ENCODE results near the gene WDR37. TPM values are rescaled to one million over a fixed set of nuclear protein-coding genes. Genes with fewer than 3 reads are reported as not detected.
A peak's percentile ranks its signal among the peaks of the same experiment; 100 is the strongest.

Gene WDR37, protein sequence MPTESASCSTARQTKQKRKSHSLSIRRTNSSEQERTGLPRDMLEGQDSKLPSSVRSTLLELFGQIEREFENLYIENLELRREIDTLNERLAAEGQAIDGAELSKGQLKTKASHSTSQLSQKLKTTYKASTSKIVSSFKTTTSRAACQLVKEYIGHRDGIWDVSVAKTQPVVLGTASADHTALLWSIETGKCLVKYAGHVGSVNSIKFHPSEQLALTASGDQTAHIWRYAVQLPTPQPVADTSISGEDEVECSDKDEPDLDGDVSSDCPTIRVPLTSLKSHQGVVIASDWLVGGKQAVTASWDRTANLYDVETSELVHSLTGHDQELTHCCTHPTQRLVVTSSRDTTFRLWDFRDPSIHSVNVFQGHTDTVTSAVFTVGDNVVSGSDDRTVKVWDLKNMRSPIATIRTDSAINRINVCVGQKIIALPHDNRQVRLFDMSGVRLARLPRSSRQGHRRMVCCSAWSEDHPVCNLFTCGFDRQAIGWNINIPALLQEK
- total RNA-seq (10 to 100 TPM; 25.0 to 36.5 (median 32.6) TPM), polyA plus RNA-seq (10 to 100 TPM in 1 of 2 donors, 1 to 10 TPM in 1; 6.8 to 15.0 TPM)
- long read RNA-seq, donor 1, full-length matches to known transcripts: 8 of 55 reads
- long read RNA-seq, donor 1, partial matches to known transcripts: 25 of 55 reads
- long read RNA-seq, donor 1, other reads (novel, unspliced or antisense): 22 of 55 reads
- long read RNA-seq, donor 2, full-length matches to known transcripts: 7 of 62 reads
- long read RNA-seq, donor 2, partial matches to known transcripts: 35 of 62 reads
- long read RNA-seq, donor 2, other reads (novel, unspliced or antisense): 20 of 62 reads
- long read RNA-seq, donor 3, full-length matches to known transcripts: 9 of 84 reads
- long read RNA-seq, donor 3, partial matches to known transcripts: 40 of 84 reads
- long read RNA-seq, donor 3, other reads (novel, unspliced or antisense): 35 of 84 reads

DNA sequence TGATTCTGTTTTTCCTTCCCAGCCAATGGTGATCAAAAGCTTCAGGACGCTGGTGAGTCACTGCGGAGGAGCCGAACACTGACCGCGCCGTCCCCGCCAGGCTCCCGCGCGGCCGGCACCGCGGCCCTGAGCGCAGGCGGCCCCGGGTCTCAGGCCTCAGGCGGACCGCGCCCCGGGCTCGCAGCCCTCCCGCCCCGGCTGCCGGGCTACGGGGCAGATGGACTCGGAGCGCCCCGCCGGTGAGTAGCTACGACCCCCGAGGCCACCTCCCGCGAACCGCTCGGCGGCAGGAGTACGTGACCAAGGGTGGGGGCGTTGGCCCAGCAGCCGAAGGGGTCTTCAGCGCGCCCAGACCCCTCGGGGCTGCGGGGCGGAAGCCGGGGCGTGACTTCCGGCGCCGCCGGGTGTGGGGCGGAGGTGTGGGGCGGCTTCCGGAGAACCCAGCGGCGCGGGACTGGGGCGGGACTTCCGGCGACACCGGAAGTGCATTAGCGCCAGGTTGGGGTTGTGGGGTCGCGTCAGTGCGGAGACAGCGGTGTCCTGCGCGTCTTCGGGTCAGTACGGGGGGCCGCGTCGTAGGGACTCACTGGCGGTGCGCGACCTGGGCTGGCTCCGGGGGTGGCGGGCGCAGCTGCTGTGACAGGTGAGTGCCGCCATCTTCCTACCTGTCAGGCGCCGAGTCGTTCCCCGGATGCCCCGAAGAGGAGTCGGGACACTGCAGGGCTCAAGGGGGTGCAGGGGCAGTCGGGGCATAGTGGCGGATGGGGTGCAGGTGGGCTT lies at the start of gene WDR37:
Gene WDR37 (plus strand): TSS at position 60 of the 780 bp plus-strand sequence. CDS start 15,771 bp downstream, outside the sequence.
- peaks cover 8 to 82% (median 65%) of the 10 kb centered on the region in 9 donors for H3K4me1 ChIP-seq
- DNase-seq: peak; percentile 88 to 93
- TF ChIP-seq, protein P1, sequence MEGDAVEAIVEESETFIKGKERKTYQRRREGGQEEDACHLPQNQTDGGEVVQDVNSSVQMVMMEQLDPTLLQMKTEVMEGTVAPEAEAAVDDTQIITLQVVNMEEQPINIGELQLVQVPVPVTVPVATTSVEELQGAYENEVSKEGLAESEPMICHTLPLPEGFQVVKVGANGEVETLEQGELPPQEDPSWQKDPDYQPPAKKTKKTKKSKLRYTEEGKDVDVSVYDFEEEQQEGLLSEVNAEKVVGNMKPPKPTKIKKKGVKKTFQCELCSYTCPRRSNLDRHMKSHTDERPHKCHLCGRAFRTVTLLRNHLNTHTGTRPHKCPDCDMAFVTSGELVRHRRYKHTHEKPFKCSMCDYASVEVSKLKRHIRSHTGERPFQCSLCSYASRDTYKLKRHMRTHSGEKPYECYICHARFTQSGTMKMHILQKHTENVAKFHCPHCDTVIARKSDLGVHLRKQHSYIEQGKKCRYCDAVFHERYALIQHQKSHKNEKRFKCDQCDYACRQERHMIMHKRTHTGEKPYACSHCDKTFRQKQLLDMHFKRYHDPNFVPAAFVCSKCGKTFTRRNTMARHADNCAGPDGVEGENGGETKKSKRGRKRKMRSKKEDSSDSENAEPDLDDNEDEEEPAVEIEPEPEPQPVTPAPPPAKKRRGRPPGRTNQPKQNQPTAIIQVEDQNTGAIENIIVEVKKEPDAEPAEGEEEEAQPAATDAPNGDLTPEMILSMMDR (IDR thresholded peaks at IDR 0.05): no peak

DNA sequence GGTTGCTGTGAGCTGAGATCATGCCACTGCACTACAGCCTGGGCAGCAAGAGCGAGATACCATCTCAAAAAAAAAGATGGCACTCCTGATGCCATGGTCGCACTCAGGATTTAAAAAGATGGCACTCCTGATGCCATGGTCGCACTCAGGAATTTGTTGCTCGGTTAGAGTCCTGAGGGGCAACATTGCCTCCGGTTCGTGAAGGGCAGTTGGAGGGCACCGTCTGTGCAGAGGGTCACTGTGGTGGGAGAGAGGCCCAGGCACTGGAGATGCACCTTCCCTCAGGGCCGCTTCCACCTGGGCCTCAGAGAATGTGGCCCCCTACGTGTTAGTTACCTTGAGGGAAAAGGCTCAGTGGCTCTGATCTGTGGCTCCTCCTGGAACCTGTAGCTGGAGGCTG lies 49.6 kb upstream of the WDR37 start:
- Histone ChIP-seq H3K4me3 (no peak overlapping the region), H3K27me3 (no peaks in the 10 kb centered on the region), H3K4me1 (no peaks in the 10 kb centered on the region), H3K27ac (no peak overlapping the region), H3K36me3 (peaks cover 10 to 100% (median 86%) of the 10 kb centered on the region in 9 donors), H3K9me3 (peaks cover 0 to 21% (median 12%) of the 10 kb centered on the region in 11 donors)
- TF ChIP-seq, protein P1 (IDR thresholded peaks at IDR 0.05): no peak
- DNase-seq (no peak), ATAC-seq (no peak)
- WGBS, 2 donors: 96 to 98% methylated on average over 9 of the region's 9 CpGs
- intact Hi-C loops (cut with DNase I): no loop called here

More for the DNA sequence above, at the start of gene WDR37:
- peaks cover 0 to 42% (median 5%) of the 10 kb centered on the region in 9 donors for H3K36me3 ChIP-seq
- H3K9me3 ChIP-seq: no peaks in the 10 kb centered on the region
- ATAC-seq: peak; percentile 94 to 98 (median 96)
- peak within 1 kb of the TSS; percentile 54 to 97 (median 91) for H3K4me3 ChIP-seq
- no peaks in the 10 kb centered on the region for H3K27me3 ChIP-seq
- intact Hi-C loops (cut with DNase I): loop anchor here in 1 of 10 donors (10.0 kb wide), 1 partner anchor 122 kb away; the partner anchor contains the start of gene LARP4B
- whole genome bisulfite sequencing, 2 donors: 0% methylated on average over 82 to 87 of the region's 87 CpGs
- peak within 1 kb of the TSS; percentile 92 to 100 (median 99) for H3K27ac ChIP-seq

DNA sequence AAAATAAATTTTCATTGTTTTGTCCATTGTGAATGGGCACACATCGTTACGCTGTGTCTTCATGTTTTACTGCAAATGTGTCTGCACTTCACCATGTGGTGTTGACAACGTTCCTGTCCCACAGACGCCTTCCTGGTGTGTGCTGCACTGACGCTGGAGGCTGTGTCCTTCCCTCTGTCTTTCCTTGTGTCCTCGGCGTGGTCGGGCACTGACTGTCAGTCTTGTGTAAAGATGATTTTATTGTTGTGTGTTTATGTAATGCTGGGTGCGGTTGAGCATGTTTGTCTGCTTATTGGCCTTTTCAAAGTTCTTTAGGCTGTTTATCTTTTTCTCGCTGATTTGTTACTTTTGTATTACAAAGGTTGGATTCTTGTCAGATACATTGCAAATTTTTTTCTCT lies 48.6 kb upstream of the WDR37 start:
- 68 to 79% methylated on average over 10 of the region's 10 CpGs for WGBS, 2 donors
- H3K4me3 ChIP-seq: no peak overlapping the region
- TF ChIP-seq, protein P1 (IDR thresholded peaks at IDR 0.05): no peak
- H3K27ac ChIP-seq: no peak overlapping the region
- H3K4me1 ChIP-seq: no peaks in the 10 kb centered on the region
- no peaks in the 10 kb centered on the region for H3K27me3 ChIP-seq
- DNase-seq: no peak
- peaks cover 10 to 100% (median 86%) of the 10 kb centered on the region in 9 donors for H3K36me3 ChIP-seq
- ATAC-seq: no peak
- peaks cover 0 to 11% (median 5%) of the 10 kb centered on the region in 11 donors for H3K9me3 ChIP-seq
- intact Hi-C loops (cut with DNase I): no loop called here
